ENCODE data around the gene GATA1.

GRCh38 chrX:48827654-48827968 is 41.2 kb downstream of the GATA1 start:
- TF ChIP-seq CTCF (IDR thresholded peaks at IDR 0.05) (no peak), POLR2A (IDR thresholded peaks at IDR 0.05) (no peak)

Measured in esophagus squamous epithelium (tissue), 4 donors.